HG02763 (cell line): ENCODE measurements around the gene IGFALS.

Experiments used
- ATAC-seq: cut with Tn5 transposase; IDR thresholded peaks from one replicate; pipeline ENCODE4 v1.9.1; 2021; ENCODE audit warnings: mild to moderate bottlenecking, moderate library complexity; ENCODE audit not compliant: unreplicated experiment

The IGFALS gene

DNA sequence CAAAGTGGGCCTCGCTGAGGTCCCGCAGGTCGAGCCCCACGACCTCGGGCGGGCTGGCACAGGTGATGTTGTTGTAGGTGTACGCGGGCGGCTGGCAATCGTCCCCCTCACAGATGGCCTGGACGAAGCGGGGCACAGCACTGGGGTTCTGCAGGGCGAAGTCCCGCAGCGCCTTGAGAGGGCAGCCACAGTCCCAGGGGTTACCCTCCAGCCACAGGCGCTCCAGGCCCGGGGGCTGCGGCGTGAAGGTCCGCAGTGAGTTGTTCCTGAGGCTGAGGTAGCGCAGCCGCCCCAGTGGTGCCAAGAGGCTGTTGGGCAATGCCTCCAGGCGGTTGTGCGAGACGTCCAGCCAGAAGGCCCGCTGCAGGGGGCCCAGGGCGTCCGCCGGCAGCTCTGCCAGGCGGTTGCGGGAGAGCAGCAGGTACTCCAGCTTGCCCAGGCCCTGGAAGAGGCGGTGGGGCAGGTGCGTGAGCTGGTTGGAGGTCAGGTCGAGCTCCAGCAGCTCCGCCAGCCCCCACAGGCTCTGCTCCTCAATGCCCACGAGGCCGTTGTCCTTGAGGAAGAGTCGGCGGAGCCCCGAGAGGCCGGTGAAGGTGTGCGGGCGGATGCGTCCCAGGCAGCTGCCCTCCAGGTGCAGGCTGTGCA, 2.8 kb downstream of the IGFALS start:
- ATAC-seq: no peak

DNA sequence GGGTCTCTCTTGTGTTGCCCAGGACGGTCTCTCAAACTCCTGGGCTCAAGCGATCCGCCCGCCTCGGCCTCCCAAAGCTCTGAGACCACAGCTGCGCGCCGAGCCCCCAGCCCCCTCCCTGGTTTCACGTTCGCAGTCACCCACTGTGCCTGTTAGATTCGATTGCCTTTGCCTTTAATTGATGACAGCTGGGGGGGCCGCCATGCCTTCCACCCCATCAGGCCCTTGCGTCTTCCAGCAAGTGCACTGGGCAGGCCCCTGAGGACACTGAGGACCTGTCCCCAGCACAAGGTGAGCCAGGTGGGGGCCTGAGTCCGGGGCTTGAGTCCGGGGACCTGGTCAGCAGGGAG, 3.3 kb downstream of the IGFALS start:
- ATAC-seq: no peak

DNA sequence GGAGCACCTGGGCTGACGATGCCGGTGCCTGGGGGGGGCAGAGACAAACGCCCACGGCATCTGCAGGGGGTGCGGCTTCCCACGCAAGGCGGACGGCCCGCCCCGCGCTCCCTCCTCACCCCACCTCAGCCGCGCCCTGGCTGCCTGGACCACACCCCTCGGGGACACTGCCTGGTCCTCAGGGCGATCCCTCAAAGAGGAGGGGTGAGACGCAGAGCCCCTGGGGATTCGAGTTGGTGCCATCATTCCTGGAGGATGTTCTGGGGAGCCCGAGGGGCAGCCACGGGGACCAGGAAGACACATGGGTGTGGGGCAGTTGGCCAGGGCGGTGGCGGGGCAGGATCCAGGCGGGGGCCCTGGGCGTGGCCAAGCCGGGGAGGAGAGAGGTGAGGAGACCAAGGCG, 3.9 kb downstream of the IGFALS start:
- ATAC-seq: no peak

- ATAC-seq: no peak
Measured at GRCh38 chr16:1788708-1789100, 4.8 kb downstream of the IGFALS start.

DNA sequence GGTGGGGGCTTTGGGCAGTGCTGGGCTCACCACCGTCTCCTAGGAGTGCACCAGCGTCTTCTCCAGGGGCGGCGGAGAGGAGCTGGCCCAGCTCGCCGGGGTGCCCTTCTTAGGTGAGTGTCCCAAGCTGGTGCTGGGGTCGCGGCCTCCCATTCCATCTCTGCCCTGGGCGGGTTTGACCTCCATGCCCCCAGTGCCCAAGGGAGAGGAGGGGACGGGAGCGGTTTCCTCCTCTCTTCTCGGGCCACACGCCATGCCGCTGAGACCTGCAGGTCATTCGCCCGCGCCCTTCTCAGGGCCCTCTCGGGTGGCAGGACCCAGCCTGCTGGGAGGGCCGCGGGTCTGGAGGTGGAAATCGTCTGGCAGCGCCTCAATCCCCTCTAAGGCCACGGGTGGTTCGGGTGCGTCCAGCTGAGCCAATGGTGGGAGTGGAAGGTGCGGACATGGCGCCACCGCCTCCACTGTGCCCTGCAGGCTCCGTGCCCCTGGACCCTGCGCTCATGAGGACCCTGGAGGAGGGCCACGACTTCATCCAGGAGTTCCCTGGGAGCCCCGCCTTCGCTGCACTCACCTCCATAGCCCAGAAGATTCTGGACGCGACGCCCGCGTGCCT, 5.3 kb downstream of the IGFALS start:
- ATAC-seq: no peak

- no peak for ATAC-seq
Measured at GRCh38 chr16:1787322-1788094, 6.0 kb downstream of the IGFALS start.

- no peak for ATAC-seq
Measured at GRCh38 chr16:1787056-1787321, 6.5 kb downstream of the IGFALS start.

- no peak for ATAC-seq
Measured at GRCh38 chr16:1786242-1787055, 7.1 kb downstream of the IGFALS start.

DNA sequence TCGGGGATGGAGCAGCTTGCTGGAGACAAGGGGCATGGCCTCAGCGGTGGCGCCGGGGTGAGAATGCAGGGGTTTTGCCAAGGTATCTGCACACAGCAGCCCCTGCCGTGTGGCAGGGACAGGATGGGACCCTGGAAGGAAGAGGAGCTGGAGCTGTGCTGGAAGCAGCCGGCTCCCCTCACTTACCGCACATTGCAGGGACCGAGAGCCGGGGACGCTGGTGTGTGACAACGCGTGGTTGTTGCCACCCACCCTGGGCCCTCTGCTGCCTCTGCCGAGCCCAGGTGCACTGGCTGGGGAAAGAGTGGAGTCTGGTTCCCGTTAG, 7.7 kb downstream of the IGFALS start:
- no peak for ATAC-seq

DNA sequence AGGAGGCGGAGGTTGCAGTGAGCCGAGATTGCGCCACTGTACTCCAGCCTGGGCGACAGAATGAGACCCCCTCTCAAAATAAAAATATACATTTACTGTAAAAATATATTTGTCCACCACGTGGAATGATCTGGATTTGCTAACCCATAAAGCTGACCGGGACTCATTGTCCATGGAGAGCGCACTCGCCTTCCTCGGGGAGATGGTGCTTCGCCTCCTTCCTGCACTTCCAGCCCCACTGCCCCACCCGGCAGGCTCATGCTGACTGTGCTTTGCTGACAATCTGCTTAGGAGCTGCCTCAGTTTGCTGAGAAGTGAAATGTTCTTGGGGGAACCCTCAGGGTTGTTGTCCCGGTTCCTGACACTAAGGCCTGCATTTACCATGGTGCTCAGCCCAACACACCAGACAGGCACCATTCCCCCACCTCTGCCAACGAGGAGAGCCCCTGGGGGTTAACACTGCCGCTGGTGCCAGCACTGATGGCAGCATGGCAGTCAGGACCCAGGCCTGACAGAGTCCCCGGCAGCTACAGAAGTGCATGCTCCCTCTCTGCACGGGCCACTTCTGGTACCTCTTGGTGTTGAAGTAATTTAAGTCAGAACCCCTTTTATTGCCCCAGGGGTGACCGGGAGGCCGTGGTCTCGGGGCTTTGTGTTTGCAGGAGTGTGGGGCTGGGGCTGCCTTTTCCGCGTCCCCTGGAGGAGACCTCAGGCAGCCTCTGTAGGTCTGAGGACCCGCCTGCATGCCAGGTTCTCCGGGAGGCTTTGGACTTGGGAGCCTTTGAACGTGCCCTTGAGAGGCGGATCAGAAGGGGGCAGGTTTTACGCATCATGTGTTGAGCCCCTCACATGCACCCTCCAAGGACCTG, 8.3 kb downstream of the IGFALS start:
- no peak for ATAC-seq

DNA sequence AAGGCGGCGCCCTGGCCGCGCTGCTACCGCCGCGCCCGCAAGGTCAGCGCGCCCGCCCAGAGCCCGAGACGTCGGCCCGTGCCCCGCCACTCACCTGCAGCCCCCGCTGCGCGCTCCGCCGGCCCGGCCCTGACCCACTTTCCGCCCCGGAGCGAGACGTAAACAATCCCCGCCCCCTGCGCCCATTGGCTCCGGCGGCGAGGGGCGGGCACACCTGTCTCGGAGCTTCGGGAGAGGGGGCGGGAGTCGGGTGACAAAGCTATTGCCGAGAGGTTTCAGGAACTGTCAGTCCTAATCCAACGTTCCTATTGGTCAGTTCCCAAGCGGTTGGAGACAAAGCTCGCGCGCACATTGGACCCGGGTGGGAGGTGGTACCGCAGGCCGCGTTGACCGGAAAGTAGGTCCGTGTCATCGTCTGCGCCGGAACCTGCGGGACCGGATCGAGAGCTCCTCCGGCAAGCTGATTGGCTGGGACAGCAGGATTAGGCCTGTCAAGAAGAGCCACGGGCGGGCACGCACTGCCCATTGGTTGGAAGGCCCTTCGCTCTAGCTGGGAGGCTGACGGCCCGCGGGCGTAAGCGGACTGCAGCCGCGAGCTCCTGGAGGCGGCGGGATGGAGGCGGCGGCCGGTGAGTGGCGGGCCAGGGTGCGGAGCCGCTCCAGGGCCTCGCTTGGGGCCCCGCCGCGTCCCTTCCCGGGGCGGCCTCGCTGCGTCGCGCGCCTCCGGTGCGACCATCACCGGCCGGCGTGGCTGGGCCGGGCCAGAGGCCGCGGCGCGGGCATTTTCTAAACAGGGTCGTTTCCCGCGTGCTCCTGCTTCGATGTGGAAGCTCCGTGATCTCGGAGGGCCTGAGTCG, 10.9 kb downstream of the IGFALS start, which contains the start of the genes NUBP2 and SPSB3:
Gene NUBP2, plus strand, starts transcription at position 553 of the 857 bp plus-strand sequence. Its CDS starts 61 bp downstream, at position 614.
Gene SPSB3, minus strand, starts transcription at position 164 of the 857 bp plus-strand sequence. CDS start 1,088 bp downstream, outside the sequence.
- peak; percentile 87 for ATAC-seq

DNA sequence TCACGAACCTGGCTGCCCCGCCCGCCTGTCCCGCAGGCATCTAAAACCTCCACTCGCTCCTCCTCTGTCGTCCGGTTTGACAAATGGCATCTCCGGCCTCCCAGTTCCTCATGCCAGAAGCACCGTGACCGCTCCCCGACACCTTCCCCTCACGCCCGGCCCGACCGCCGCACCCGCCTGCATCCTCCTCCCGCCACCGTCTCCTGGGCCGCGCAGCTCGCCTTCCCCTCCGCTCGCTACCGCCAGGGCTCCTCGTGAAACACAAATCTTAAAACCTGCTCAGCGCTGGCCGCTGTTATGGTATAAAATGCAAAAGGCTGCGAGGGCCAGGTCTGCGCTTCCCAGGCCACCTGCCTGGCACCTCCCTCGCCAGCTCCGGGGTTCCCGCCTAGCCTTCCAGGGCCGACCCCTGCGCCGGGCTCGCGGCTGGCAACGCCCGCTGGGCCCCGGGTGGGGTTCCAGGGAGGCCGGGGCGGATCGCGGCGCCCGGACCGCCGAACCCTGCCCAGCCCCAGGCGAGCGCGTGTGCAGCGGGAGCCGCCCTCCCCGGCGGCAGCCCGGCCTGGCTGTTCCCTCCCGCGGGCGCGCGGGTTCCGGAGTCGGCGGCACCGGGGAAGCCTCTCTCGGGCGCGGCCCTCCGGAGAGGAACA, 11.6 kb downstream of the IGFALS start:
- peak; percentile 1 for ATAC-seq

DNA sequence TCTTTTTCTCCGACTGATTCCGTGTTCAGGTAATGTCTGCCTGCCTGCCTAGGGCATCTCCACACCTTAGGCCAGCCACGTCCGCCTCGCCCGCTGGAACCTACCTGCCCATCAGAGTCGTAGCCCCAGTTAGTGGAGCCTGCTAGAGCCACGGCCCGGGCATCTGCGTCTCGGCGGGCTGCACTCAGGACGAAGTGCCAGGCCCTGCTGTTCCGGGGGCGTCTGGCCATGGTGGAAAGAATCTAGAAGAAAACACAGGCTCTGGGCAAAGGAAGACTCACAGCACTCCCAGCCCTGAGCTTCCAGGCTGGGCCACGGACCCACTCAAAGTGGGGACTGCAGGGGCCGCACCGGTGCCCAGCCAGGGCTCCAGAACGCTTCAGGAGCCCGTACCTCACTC, 12.3 kb downstream of the IGFALS start:
- no peak for ATAC-seq

DNA sequence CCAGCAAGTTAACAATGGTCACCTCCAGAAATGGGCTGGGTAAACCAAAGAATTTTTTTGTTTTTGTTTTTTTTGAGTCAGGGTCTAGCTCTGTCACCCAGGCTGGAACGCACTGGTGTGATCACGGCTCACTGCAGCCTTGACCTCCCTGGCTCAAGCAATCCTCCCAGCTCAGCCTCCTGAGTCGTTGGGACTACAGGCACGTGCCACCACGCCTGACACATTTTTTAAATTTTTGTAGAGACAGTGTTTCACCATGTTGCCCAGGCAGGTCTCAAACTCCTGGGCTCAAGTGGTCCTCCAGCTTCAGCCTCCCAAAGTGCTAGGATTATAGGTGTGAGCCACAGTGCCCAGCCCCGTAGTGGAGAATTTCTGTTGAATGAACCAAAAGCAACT, 12.8 kb downstream of the IGFALS start:
- ATAC-seq: no peak

- ATAC-seq: no peak
Measured at GRCh38 chr16:1779741-1780676, 13.5 kb downstream of the IGFALS start.

GRCh38 chr16:1779234-1779701, 14.2 kb downstream of the IGFALS start:
- ATAC-seq: no peak

- ATAC-seq: no peak
Measured at GRCh38 chr16:1778200-1779179, 15.0 kb downstream of the IGFALS start.
